Loucy (cell line): ENCODE measurements around the gene ASIC4.

Source experiments
- EZH2phosphoT487 ChIP-seq: fragments of 200-600 bp; IDR thresholded peaks from 2 replicates; pipeline ENCODE4 v1.6.1; 2018; ENCODE audit warnings: antibody characterized with exemption, mild to moderate bottlenecking, moderate library complexity, borderline replicate concordance
- TF ChIP-seq, protein P1 (sequence below): fragments of 200-600 bp; sonication (generic); conservative IDR thresholded peaks from 2 replicates; pipeline ENCODE4 v1.5.1; 2014; ENCODE audit warnings: mild to moderate bottlenecking, antibody characterized with exemption, low read length

GRCh38 chr2:219541611-219542180 lies 27.4 kb downstream of the ASIC4 start:
- TF ChIP-seq, protein P1, sequence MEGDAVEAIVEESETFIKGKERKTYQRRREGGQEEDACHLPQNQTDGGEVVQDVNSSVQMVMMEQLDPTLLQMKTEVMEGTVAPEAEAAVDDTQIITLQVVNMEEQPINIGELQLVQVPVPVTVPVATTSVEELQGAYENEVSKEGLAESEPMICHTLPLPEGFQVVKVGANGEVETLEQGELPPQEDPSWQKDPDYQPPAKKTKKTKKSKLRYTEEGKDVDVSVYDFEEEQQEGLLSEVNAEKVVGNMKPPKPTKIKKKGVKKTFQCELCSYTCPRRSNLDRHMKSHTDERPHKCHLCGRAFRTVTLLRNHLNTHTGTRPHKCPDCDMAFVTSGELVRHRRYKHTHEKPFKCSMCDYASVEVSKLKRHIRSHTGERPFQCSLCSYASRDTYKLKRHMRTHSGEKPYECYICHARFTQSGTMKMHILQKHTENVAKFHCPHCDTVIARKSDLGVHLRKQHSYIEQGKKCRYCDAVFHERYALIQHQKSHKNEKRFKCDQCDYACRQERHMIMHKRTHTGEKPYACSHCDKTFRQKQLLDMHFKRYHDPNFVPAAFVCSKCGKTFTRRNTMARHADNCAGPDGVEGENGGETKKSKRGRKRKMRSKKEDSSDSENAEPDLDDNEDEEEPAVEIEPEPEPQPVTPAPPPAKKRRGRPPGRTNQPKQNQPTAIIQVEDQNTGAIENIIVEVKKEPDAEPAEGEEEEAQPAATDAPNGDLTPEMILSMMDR, result peak; percentile 100
- no peak for TF ChIP-seq EZH2phosphoT487
